Testis (tissue), 2 donors: ENCODE data around the gene IRF2BPL.

Source experiments
- POLR2A ChIP-seq: fragments of 450-650 bp; IDR thresholded peaks from one replicate; pipeline ENCODE4 v1.6.1; 2017; ENCODE audit warnings: antibody characterized with exemption, mild to moderate bottlenecking, moderate library complexity
- TF ChIP-seq, protein P1 (sequence below), 3 experiments: fragments of 450-650 bp in 2 of 3; fragments of 200-600 bp in 1 of 3; sonication (generic) in 1 of 3; IDR thresholded peaks; one replicate each; pipeline ENCODE4 v1.5.1; 2016 to 2019; ENCODE audit warnings: antibody characterized with exemption in 3 of 3, mild to moderate bottlenecking in 2 of 3, moderate library complexity in 1 of 3

DNA sequence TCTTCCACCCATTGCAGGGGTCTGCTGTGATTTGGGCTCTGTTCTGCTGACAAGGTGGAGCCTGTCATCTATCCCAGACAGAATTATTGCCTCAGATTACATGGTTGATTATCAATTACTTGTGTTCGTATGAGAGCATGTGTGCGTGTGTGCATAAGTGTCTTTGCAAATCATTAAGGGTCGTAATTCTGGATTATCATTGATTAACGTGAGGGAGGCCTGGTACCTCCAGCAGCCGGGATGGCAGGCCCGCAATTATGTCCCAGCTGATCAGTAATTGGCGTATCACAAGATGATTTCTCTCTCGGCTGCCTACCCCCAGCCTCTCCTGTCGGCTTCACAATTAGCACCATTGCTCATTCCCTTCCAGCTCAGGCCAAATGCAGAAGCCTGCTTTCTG lies 29.6 kb upstream of the IRF2BPL start:
- TF ChIP-seq POLR2A = no peak
- TF ChIP-seq, protein P1, sequence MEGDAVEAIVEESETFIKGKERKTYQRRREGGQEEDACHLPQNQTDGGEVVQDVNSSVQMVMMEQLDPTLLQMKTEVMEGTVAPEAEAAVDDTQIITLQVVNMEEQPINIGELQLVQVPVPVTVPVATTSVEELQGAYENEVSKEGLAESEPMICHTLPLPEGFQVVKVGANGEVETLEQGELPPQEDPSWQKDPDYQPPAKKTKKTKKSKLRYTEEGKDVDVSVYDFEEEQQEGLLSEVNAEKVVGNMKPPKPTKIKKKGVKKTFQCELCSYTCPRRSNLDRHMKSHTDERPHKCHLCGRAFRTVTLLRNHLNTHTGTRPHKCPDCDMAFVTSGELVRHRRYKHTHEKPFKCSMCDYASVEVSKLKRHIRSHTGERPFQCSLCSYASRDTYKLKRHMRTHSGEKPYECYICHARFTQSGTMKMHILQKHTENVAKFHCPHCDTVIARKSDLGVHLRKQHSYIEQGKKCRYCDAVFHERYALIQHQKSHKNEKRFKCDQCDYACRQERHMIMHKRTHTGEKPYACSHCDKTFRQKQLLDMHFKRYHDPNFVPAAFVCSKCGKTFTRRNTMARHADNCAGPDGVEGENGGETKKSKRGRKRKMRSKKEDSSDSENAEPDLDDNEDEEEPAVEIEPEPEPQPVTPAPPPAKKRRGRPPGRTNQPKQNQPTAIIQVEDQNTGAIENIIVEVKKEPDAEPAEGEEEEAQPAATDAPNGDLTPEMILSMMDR (IDR thresholded peaks at IDR 0.05) = no peak
